Stomach (tissue), 4 donors: ENCODE measurements around the gene RANBP10.

ENCODE experiments used
- POLR2A ChIP-seq, 4 donors: fragments of 450-650 bp; IDR thresholded peaks; one replicate each; pipeline ENCODE4 v1.6.1; 2016; ENCODE audit warnings: antibody characterized with exemption in 4 of 4, control low read depth in 2 of 4, mild to moderate bottlenecking in 1 of 4, moderate library complexity in 1 of 4
- POLR2AphosphoS5 ChIP-seq, 3 donors: sonication (generic); formaldehyde crosslinking; IDR thresholded peaks; one replicate each; pipeline ENCODE4 v1.6.1; 2016; ENCODE audit warnings: antibody characterized with exemption in 3 of 3
- TF ChIP-seq, protein P1 (sequence below), 7 experiments: fragments of 450-650 bp in 4 of 7; fragments of 200-600 bp in 3 of 7; sonication (generic) in 3 of 7; IDR thresholded peaks; one replicate each; pipeline ENCODE4 v1.5.1; 2016 to 2019; ENCODE audit warnings: antibody characterized with exemption in 7 of 7, control low read depth in 2 of 7, mild to moderate bottlenecking in 1 of 7

DNA sequence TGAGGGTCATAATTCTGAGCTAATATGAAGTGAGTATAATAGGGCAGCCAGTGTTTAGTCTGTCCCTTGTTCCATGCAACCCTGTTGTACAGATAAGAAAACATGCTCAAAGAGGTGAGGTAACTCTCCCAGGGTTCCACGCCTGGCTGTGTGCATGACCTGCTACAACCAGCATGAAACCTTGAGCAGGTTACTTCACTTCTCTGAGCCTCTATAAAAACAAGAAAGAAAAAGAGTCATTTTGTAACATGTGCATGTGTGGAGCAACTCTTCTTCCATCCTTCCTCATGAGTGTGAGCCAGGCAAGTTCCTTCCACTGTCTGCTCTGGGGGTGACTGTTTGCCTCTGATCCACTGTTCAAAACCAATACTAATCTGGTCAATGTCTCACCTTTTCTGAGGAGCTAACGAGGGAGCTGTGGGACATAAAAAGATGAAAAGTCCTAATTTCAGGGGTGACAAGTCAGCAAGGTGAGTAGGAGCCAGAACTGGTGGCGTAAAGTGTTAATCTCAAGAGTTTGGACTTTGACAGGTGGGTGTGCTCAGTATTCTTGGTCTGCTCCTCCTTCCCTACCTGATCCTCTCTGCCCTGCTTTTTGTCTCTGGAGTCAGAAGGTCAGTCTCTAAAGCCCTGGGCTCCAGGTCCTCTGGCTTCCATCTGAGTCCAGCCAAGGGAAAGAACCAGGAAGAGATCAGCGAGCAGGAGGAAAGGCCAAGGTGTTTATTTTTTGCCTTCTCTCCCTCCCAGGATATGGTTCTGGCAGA lies 108.8 kb downstream of the RANBP10 start:
- TF ChIP-seq, protein P1, sequence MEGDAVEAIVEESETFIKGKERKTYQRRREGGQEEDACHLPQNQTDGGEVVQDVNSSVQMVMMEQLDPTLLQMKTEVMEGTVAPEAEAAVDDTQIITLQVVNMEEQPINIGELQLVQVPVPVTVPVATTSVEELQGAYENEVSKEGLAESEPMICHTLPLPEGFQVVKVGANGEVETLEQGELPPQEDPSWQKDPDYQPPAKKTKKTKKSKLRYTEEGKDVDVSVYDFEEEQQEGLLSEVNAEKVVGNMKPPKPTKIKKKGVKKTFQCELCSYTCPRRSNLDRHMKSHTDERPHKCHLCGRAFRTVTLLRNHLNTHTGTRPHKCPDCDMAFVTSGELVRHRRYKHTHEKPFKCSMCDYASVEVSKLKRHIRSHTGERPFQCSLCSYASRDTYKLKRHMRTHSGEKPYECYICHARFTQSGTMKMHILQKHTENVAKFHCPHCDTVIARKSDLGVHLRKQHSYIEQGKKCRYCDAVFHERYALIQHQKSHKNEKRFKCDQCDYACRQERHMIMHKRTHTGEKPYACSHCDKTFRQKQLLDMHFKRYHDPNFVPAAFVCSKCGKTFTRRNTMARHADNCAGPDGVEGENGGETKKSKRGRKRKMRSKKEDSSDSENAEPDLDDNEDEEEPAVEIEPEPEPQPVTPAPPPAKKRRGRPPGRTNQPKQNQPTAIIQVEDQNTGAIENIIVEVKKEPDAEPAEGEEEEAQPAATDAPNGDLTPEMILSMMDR (IDR thresholded peaks at IDR 0.05), result no peak
- no peak for TF ChIP-seq POLR2A (IDR thresholded peaks at IDR 0.05)
- TF ChIP-seq POLR2AphosphoS5 (IDR thresholded peaks at IDR 0.05), result no peak
